ENCODE results near the gene ADRA2B. TPM values are rescaled to one million over a fixed set of nuclear protein-coding genes. Genes with fewer than 3 reads are reported as not detected.
"Not testable (repeated sequence)": the region's sequence is repeated elsewhere in the genome, so short reads cannot be mapped to it uniquely, and the experiment has no call there.

ADRA2B gene
- polyA plus RNA-seq, 2 of the 4 experiments (the other 2 are of a cell fraction): 0.03 to 0.05 TPM

DNA sequence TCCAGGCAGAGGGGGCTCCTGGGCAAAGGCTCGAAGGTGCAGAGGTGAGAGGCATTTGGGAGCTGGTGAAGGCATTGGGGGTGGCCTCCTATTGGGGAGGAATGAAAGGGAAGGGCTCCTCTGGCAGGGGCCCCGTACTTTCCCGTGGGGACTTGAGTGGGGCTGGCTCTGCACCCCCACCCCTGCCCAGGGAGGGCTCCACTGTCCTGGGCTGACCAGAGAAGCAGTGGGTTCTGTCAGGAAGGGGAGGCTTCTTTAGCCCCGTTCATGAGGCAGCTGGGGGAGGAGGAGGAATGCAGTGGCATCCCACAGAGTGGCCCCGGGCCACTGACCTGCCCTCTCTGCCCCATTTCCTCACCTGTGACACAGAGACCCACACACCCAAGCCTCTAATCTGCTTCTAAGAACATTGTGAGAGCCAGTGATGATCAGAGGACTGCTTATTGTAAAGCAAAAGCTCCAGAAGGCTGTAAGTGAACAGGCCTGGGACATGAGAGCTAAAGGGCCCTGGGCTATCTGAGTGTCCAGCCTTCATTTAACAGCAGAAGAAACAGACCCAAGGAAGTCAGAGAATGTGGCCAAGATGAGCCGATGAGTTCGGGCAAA is 43.1 kb downstream of the ADRA2B start:
- Histone ChIP-seq H3K4me1 (peaks cover 5% of the 10 kb centered on the region), H3K27ac (no peak overlapping the region), H3K4me3 (no peak overlapping the region), H3K9me3 (peaks cover 9% of the 10 kb centered on the region; the same call in 2 of the 3 replicates), H3K4me2 (no peak overlapping the region)
- CTCF ChIA-PET: interaction anchor here (1.2 kb wide), 1 partner anchor 44 kb away, joined by 5 read pairs; no protein-coding TSS in a partner anchor
- ATAC-seq: no peak
- no peak for FAIRE-seq
- TF ChIP-seq PHF8 (IDR thresholded peaks at IDR 0.05; ENCODE audit: borderline replicate concordance, low read depth) (no peak), MYC (IDR thresholded peaks at IDR 0.05; ENCODE audit: borderline replicate concordance, low read length) (no peak)
- TF ChIP-seq, protein P1, sequence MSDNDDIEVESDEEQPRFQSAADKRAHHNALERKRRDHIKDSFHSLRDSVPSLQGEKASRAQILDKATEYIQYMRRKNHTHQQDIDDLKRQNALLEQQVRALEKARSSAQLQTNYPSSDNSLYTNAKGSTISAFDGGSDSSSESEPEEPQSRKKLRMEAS (IDR thresholded peaks at IDR 0.05): no peak
- TF ChIP-seq, protein P2, sequence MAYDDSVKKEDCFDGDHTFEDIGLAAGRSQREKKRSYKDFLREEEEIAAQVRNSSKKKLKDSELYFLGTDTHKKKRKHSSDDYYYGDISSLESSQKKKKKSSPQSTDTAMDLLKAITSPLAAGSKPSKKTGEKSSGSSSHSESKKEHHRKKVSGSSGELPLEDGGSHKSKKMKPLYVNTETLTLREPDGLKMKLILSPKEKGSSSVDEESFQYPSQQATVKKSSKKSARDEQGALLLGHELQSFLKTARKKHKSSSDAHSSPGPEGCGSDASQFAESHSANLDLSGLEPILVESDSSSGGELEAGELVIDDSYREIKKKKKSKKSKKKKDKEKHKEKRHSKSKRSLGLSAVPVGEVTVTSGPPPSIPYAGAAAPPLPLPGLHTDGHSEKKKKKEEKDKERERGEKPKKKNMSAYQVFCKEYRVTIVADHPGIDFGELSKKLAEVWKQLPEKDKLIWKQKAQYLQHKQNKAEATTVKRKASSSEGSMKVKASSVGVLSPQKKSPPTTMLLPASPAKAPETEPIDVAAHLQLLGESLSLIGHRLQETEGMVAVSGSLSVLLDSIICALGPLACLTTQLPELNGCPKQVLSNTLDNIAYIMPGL (CRISPR knock-in tag; IDR thresholded peaks at IDR 0.05; ENCODE audit: borderline replicate concordance): no peak
- TF ChIP-seq, protein P3, sequence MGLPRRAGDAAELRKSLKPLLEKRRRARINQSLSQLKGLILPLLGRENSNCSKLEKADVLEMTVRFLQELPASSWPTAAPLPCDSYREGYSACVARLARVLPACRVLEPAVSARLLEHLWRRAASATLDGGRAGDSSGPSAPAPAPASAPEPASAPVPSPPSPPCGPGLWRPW (IDR thresholded peaks at IDR 0.05): no peak
- 44% methylated on average over 7 of the region's 7 CpGs for WGBS (ENCODE audit: missing lambda C conversion rate)
- no peak for DNase-seq (ENCODE audit: low read depth in 1 of 2, low spot score in 1 of 2)
- POLR2A ChIA-PET: no interaction called here

DNA sequence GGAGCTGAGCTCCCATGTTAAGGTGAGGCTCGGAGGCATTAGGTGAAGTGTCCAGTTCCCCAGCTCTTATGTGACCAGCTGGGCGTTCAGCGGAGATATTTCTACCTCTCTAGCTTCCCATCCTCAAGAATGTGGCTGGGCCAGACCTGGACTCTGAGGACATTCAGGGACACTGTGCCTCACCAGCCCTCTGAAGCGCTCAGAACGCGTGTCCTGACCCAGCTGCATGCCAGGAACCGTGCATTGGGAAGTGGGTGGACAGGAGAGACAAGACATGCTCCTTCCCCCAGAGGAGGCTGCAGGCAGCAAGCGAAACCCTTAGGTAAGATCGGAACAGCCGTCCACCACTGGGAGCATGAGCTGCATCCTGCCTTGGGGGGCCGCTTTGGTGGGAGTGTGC is 43.6 kb downstream of the ADRA2B start:
- no peak for FAIRE-seq
- POLR2A ChIA-PET: no interaction called here
- CTCF ChIA-PET: interaction anchor here (1.2 kb wide), 1 partner anchor 44 kb away, joined by 5 read pairs; no protein-coding TSS in a partner anchor
- H3K4me1 ChIP-seq: peaks cover 10% of the 10 kb centered on the region
- H3K27ac ChIP-seq: no peak overlapping the region
- H3K9me3 ChIP-seq: peaks cover 9% of the 10 kb centered on the region; the same call in 2 of the 3 replicates
- TF ChIP-seq KDM5A (IDR thresholded peaks at IDR 0.05) (no peak), ZFP36 (IDR thresholded peaks at IDR 0.05; ENCODE audit: borderline replicate concordance, partially characterized antibody) (no peak), FOSL2 (IDR thresholded peaks at IDR 0.05) (no peak), FOSL2 (CRISPR knock-in tag; IDR thresholded peaks at IDR 0.05) (no peak), RAD21 (conservative IDR thresholded peaks at IDR 0.05 in 1 of 2, IDR thresholded peaks at IDR 0.05 in 1 of 2) (no peak), ZNF302 (CRISPR knock-in tag; IDR thresholded peaks at IDR 0.05) (no peak), RFX5 (IDR thresholded peaks at IDR 0.05) (no peak), JUN (IDR thresholded peaks at IDR 0.05) (no peak)
- TF ChIP-seq, protein P4, sequence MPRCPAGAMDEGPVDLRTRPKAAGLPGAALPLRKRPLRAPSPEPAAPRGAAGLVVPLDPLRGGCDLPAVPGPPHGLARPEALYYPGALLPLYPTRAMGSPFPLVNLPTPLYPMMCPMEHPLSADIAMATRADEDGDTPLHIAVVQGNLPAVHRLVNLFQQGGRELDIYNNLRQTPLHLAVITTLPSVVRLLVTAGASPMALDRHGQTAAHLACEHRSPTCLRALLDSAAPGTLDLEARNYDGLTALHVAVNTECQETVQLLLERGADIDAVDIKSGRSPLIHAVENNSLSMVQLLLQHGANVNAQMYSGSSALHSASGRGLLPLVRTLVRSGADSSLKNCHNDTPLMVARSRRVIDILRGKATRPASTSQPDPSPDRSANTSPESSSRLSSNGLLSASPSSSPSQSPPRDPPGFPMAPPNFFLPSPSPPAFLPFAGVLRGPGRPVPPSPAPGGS (IDR thresholded peaks at IDR 0.05): no peak
- TF ChIP-seq, protein P3 (IDR thresholded peaks at IDR 0.05): no peak
- TF ChIP-seq, protein P5, sequence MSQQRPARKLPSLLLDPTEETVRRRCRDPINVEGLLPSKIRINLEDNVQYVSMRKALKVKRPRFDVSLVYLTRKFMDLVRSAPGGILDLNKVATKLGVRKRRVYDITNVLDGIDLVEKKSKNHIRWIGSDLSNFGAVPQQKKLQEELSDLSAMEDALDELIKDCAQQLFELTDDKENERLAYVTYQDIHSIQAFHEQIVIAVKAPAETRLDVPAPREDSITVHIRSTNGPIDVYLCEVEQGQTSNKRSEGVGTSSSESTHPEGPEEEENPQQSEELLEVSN (IDR thresholded peaks at IDR 0.05; ENCODE audit: borderline replicate concordance, low read depth): no peak
- TF ChIP-seq, protein P6, sequence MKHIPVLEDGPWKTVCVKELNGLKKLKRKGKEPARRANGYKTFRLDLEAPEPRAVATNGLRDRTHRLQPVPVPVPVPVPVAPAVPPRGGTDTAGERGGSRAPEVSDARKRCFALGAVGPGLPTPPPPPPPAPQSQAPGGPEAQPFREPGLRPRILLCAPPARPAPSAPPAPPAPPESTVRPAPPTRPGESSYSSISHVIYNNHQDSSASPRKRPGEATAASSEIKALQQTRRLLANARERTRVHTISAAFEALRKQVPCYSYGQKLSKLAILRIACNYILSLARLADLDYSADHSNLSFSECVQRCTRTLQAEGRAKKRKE (CRISPR knock-in tag; IDR thresholded peaks at IDR 0.05; ENCODE audit: low read depth): no peak
- TF ChIP-seq, protein P7, sequence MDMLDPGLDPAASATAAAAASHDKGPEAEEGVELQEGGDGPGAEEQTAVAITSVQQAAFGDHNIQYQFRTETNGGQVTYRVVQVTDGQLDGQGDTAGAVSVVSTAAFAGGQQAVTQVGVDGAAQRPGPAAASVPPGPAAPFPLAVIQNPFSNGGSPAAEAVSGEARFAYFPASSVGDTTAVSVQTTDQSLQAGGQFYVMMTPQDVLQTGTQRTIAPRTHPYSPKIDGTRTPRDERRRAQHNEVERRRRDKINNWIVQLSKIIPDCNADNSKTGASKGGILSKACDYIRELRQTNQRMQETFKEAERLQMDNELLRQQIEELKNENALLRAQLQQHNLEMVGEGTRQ (IDR thresholded peaks at IDR 0.05): no peak
- WGBS (ENCODE audit: missing lambda C conversion rate): 80% methylated on average over 10 of the region's 11 CpGs
- no peak overlapping the region for H3K4me3 ChIP-seq
- no peak for ATAC-seq
- DNase-seq (ENCODE audit: low read depth in 1 of 2, low spot score in 1 of 2): no peak
- H3K4me2 ChIP-seq: no peak overlapping the region

DNA sequence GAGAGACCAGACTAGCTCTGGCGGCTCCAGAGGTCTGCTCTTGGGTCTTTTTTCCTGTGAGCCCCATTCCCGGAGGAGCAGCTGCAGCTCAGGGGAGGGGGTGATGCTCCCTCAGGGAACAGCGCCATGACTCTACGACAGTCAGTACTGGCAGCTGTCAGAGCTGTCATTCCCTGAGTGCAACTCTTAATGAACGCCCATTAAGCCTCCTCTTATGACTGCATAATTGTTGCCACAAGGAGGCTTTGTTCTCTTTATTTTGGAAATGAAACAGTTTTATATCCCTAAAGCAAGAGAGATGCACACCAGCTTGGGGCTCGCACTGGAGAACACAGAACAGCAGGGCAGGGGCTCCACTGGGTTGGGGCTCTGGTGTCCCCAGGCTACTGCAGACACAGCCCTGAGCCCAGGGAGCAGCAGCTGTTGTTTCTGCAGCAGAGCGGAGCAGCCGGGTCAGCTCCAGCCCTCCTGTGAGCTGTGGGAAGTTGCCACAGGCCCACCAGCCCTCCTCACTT is 44.3 kb downstream of the ADRA2B start:
- H3K27ac ChIP-seq; DNase-seq (ENCODE audit: low read depth in 1 of 2, low spot score in 1 of 2); ATAC-seq; H3K9me3 ChIP-seq; POLR2A ChIA-PET; FAIRE-seq; H3K4me2 ChIP-seq; H3K4me3 ChIP-seq: not testable (repeated sequence)
- CTCF ChIA-PET: interaction anchor here (0.9 to 1.2 kb wide), 2 partner anchors 25 to 45 kb away, joined by 3 to 5 read pairs; no protein-coding TSS in a partner anchor
- 68% methylated on average over 6 of the region's 8 CpGs for WGBS (ENCODE audit: missing lambda C conversion rate)
- H3K4me1 ChIP-seq: peaks cover 16% of the 10 kb centered on the region

DNA sequence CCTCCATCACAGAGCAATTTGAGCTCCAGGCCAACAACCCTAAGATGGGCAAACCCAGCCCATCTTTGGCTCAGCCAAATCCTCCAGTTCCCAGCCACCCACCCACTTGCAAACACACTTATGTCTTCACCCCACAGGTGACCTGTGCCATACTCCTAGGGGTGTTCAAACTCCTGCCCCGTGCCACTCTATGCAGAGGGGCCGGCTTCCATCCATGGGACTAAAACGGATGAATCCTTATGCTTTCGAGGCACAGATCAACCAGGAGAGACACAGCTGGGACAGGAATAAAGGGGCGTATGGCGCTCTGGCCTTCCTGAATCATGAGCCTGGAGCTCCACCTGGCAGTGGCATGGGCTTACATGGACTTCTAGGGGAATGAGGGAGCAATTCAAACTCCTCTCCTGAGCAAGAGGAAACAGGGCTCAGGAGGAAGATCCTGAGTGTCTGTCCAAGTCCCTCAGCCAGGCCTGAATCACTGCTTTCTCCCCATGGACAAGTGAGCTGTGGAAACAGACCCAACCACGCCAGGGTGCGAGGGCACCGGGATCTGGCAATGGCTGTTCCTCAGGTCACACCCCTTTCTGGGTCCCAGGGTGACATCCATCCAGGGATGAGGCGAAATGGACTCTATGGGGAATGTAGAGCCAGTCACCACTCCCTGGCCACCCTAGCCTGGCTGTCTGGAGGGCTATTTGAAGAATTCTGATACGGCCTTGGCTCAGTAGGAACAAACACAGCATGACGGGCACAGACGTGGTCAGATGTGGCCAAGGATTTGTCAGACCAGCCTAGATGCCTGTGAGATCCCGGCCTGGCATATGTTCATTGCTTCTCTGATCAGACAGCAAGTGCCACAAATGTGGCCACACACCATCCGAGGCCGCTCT is 45.0 kb downstream of the ADRA2B start:
- ATAC-seq; POLR2A ChIA-PET; H3K4me2 ChIP-seq; H3K27ac ChIP-seq; H3K9me3 ChIP-seq; H3K4me3 ChIP-seq; FAIRE-seq; DNase-seq (ENCODE audit: low read depth in 1 of 2, low spot score in 1 of 2): not testable (repeated sequence)
- CTCF ChIA-PET: interaction anchor here (0.9 to 1.2 kb wide), 2 partner anchors 26 to 46 kb away, joined by 3 to 4 read pairs; no protein-coding TSS in a partner anchor
- 73% methylated on average over 10 of the region's 16 CpGs for WGBS (ENCODE audit: missing lambda C conversion rate)
- peaks cover 16% of the 10 kb centered on the region for H3K4me1 ChIP-seq
